ENCODE data around the gene CLCF1.

CLCF1 gene

GRCh38 chr11:67369275-67369674, 4.1 kb downstream of the CLCF1 start:
- no peak for DNase-seq (ENCODE audit: extremely low read depth, low read depth)
- H3K4me3 ChIP-seq (replicated peaks; ENCODE audit: low read depth, low read length): no peak overlapping the region
- TF ChIP-seq CTCF (IDR thresholded peaks at IDR 0.05; ENCODE audit: low read depth, low read length, missing control alignments): no peak

GRCh38 chr11:67368621-67369020, 4.8 kb downstream of the CLCF1 start:
- H3K4me3 ChIP-seq (replicated peaks; ENCODE audit: low read depth, low read length): no peak overlapping the region
- DNase-seq (ENCODE audit: extremely low read depth, low read depth): no peak
- no peak for TF ChIP-seq CTCF (IDR thresholded peaks at IDR 0.05; ENCODE audit: low read depth, low read length, missing control alignments)

GRCh38 chr11:67367761-67368227, 5.6 kb downstream of the CLCF1 start:
- DNase-seq (ENCODE audit: extremely low read depth, low read depth): no peak
- no peak overlapping the region for H3K4me3 ChIP-seq (replicated peaks; ENCODE audit: low read depth, low read length)
- no peak for TF ChIP-seq CTCF (IDR thresholded peaks at IDR 0.05; ENCODE audit: low read depth, low read length, missing control alignments)

- no peak for TF ChIP-seq CTCF (IDR thresholded peaks at IDR 0.05; ENCODE audit: low read depth, low read length, missing control alignments)
- H3K4me3 ChIP-seq (replicated peaks; ENCODE audit: low read depth, low read length): no peak overlapping the region
- no peak for DNase-seq (ENCODE audit: extremely low read depth, low read depth)
Measured at GRCh38 chr11:67366961-67367760, 6.2 kb downstream of the CLCF1 start.

- no peak for DNase-seq (ENCODE audit: extremely low read depth, low read depth)
- TF ChIP-seq CTCF (IDR thresholded peaks at IDR 0.05; ENCODE audit: low read depth, low read length, missing control alignments): no peak
Measured at GRCh38 chr11:67366546-67366945, 6.9 kb downstream of the CLCF1 start.

GRCh38 chr11:67365736-67366444, 7.5 kb downstream of the CLCF1 start:
- DNase-seq (ENCODE audit: extremely low read depth, low read depth): no peak
- no peak for TF ChIP-seq CTCF (IDR thresholded peaks at IDR 0.05; ENCODE audit: low read depth, low read length, missing control alignments)
- no peak overlapping the region for H3K4me3 ChIP-seq (replicated peaks; ENCODE audit: low read depth, low read length)

More at GRCh38 chr11:67366546-67366945, 6.9 kb downstream of the CLCF1 start:
- H3K4me3 ChIP-seq (replicated peaks; ENCODE audit: low read depth, low read length): no peak overlapping the region
